OCI-LY1 (cell line): ENCODE results near the gene TTC39C.

Experiments used
- CTCF ChIP-seq: fragments of 200-600 bp; sonication (generic), shearing (Covaris generic); IDR thresholded peaks from 2 replicates; pipeline ENCODE4 v1.5.1; 2017; ENCODE audit warnings: mild to moderate bottlenecking, antibody characterized with exemption, low read length, moderate library complexity, mixed read lengths
- EZH2 ChIP-seq: fragments of 200-600 bp; sonication (generic), shearing (Covaris generic); IDR thresholded peaks from 2 replicates; pipeline ENCODE4 v1.8.0; 2017; ENCODE audit warnings: borderline replicate concordance, mixed run types, mild to moderate bottlenecking, antibody characterized with exemption, low read length, moderate library complexity, mixed read lengths

GRCh38 chr18:24138789-24139616, 124.4 kb downstream of the TTC39C start, which contains the start of gene CABYR:
- no peak for TF ChIP-seq CTCF
- TF ChIP-seq EZH2: no peak
